ENCODE results near the gene DALRD3.

DNA sequence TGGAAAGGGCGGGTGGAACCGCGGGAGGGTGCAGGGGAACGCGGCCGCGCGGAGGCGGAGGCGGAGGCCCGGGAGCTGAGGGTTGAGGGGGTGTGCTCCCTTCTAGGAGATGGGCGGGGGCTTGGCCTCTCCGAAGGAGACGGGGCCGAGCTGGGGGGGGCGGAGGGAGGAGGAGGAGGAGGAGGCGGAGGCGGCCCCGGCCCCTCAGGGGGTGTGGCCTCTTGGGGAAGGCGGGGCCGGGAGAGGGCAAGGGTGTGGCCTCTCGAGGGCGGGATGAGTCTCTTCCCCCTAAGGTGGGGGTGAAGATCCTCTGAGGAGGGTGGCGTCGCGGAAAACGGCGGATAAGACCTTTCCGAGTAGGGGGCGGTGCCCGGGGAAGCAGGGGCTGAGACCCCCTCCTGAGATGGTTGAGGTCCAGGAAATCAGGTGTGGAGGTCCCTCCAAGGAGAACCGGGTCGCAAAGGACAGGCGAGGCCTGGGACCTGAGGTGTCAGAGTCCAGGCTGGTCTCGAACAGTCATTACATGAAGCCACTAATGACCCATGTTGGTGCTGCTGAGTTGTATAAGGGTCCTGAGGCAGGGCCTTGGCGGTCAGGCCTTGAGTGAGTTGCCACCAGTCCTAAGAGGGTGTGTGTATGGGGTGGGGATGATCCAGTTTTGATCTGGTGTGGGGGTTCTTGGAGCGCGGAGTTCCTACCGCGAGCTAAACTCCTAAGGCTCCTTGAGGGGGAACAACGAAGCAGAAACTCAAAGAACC, 10.4 kb downstream of the DALRD3 start:
- TF ChIP-seq EZH2 (IDR thresholded peaks at IDR 0.05; ENCODE audit: low read depth, low read length, severe bottlenecking) (no peak), EP300 (IDR thresholded peaks at IDR 0.05; ENCODE audit: borderline replicate concordance in 1 of 2, low read depth in 2 of 2, low read length in 2 of 2) (no peak), POLR2A (IDR thresholded peaks at IDR 0.05; ENCODE audit: control extremely low read depth in 1 of 2, low read depth in 2 of 2, low read length in 2 of 2) (0 out of 3 replicates have a peak, but pooled peaks of 1 of the 2 experiments have one; percentile 43), JUND (IDR thresholded peaks at IDR 0.05; ENCODE audit: low read length) (no peak), CTCF (IDR thresholded peaks at IDR 0.05; ENCODE audit: control extremely low read depth in 1 of 3, insufficient read depth in 1 of 3, low read depth in 1 of 3, low read length in 3 of 3) (no peak), RXRA (IDR thresholded peaks at IDR 0.05; ENCODE audit: insufficient read depth, low read depth, low read length) (no peak), GABPA (IDR thresholded peaks at IDR 0.05; ENCODE audit: borderline replicate concordance, insufficient read depth, low read length) (no peak), TBP (IDR thresholded peaks at IDR 0.05; ENCODE audit: low read depth, low read length) (no peak), YY1 (IDR thresholded peaks at IDR 0.05; ENCODE audit: low read depth, low read length) (no peak), TCF12 (IDR thresholded peaks at IDR 0.05; ENCODE audit: low read depth, low read length) (no peak)
- TF ChIP-seq, protein P1, sequence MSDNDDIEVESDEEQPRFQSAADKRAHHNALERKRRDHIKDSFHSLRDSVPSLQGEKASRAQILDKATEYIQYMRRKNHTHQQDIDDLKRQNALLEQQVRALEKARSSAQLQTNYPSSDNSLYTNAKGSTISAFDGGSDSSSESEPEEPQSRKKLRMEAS (IDR thresholded peaks at IDR 0.05), result no peak
